T-helper 1 cell treated with Interleukin-12 subunit alpha and Interleukin-12 subunit beta and Interleukin-4 antibody, amounts not matched to agents 30 μg/mL and 1 μg/mL, for 36 hours (primary cell): ENCODE measurements around the gene ZNF138.
"Not testable (repeated sequence)": the region's sequence is repeated elsewhere in the genome, so short reads cannot be mapped to it uniquely, and the experiment has no call there.

Experiments
- H3K27ac Mint-ChIP-seq: one replicate; pipeline ENCODE4 v1.8.0; 2021; ENCODE audit warnings: mild to moderate bottlenecking, mixed read lengths
- H3K27me3 Mint-ChIP-seq: one replicate; pipeline ENCODE4 v1.8.0; 2021; ENCODE audit warnings: low read depth, mixed read lengths
- H3K36me3 Mint-ChIP-seq: one replicate; pipeline ENCODE4 v1.8.0; 2021; ENCODE audit warnings: low read depth, mixed read lengths
- H3K4me1 Mint-ChIP-seq: one replicate; pipeline ENCODE4 v1.8.0; 2021; ENCODE audit warnings: low read depth, mixed read lengths
- H3K4me3 Mint-ChIP-seq: one replicate; pipeline ENCODE4 v1.8.0; 2021; ENCODE audit warnings: mild to moderate bottlenecking, moderate library complexity, mixed read lengths
- H3K9me3 Mint-ChIP-seq: one replicate; pipeline ENCODE4 v1.8.0; 2021; ENCODE audit warnings: mixed read lengths

The ZNF138 gene

DNA sequence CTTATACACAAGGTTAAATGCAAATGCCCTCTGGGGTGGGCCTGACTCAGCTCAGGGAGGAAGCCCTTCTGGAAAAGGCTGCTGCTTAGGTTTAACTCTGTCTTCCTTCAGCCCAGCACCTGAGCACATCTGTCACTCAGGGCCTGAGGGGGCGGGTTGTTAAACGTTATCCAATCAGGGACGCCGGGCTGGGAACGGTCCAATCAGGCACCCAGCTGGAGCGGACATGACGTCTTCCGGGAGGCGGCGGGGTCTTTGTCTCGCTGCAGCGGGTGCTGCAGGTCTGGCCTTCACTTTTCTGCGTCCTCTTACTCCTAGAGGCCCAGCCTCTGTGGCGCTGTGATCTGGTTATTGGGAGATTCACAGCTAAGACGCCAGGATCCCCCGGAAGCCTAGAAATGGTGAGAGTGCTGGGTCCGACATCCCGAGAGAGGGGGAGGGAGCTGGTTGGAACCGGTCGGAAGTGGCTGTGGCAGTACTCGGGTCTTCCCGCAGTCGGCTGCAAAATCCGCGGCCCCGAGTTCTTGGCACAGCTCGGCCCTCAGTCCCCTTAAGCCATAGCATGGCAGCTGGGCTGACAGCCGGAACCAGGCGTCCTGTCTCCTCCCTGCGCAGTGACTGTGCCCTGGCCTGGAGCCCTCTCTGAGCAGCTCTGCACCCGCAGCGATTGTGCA, at the start of gene ZNF138:
TSS of gene ZNF138 (plus strand) at position 258 of the 674 bp plus-strand sequence. CDS start at position 399, 141 bp downstream.
- Mint-ChIP-seq H3K27me3 (no peaks in the 10 kb centered on the region), H3K9me3 (peaks cover 7% of the 10 kb centered on the region), H3K4me3 (peak within 1 kb of the TSS; percentile 95), H3K27ac (peak within 1 kb of the TSS; percentile 97), H3K4me1 (peaks cover 12% of the 10 kb centered on the region), H3K36me3 (peaks cover 29% of the 10 kb centered on the region)

- Mint-ChIP-seq H3K4me3 (no peak overlapping the region), H3K27me3 (no peaks in the 10 kb centered on the region), H3K27ac (no peak overlapping the region), H3K36me3 (no peaks in the 10 kb centered on the region), H3K4me1 (no peaks in the 10 kb centered on the region), H3K9me3 (peaks cover 16% of the 10 kb centered on the region)
Observed at GRCh38 chr7:64744680-64745079, 49.5 kb upstream of the ZNF138 start.

GRCh38 chr7:64747802-64748201, 46.4 kb upstream of the ZNF138 start:
- Mint-ChIP-seq H3K27ac (no peak overlapping the region), H3K4me1 (no peaks in the 10 kb centered on the region), H3K4me3 (no peak overlapping the region), H3K9me3 (peaks cover 14% of the 10 kb centered on the region), H3K36me3 (no peaks in the 10 kb centered on the region), H3K27me3 (no peaks in the 10 kb centered on the region)

DNA sequence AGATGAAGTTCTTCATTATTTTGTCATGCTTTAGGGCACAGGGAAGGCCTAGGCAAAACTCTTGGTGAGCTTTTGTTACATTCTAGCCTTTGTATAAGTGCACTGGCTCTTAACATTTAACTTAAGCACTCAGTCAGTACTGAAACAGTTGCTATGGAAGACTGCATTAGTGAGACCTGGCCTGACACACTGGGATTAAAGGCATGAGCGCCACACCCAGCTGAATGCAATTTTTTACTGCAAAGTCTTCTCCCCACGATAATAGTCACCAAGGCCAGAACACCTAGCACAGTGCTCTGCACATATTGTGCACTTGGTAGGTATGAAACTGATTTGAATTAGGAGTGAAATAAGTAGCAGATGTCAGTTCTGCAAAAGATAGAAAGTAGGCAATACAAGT, 41.2 kb upstream of the ZNF138 start:
- peaks cover 22% of the 10 kb centered on the region for H3K9me3 Mint-ChIP-seq
- H3K27me3 Mint-ChIP-seq = no peaks in the 10 kb centered on the region
- no peaks in the 10 kb centered on the region for H3K36me3 Mint-ChIP-seq
- no peak overlapping the region for H3K27ac Mint-ChIP-seq
- H3K4me1 Mint-ChIP-seq = no peaks in the 10 kb centered on the region
- no peak overlapping the region for H3K4me3 Mint-ChIP-seq

GRCh38 chr7:64755865-64756264, 38.4 kb upstream of the ZNF138 start:
- no peaks in the 10 kb centered on the region for H3K36me3 Mint-ChIP-seq
- H3K27ac Mint-ChIP-seq = no peak overlapping the region
- H3K4me3 Mint-ChIP-seq = no peak overlapping the region
- H3K9me3 Mint-ChIP-seq = peaks cover 22% of the 10 kb centered on the region
- H3K27me3 Mint-ChIP-seq = no peaks in the 10 kb centered on the region
- H3K4me1 Mint-ChIP-seq = no peaks in the 10 kb centered on the region

DNA sequence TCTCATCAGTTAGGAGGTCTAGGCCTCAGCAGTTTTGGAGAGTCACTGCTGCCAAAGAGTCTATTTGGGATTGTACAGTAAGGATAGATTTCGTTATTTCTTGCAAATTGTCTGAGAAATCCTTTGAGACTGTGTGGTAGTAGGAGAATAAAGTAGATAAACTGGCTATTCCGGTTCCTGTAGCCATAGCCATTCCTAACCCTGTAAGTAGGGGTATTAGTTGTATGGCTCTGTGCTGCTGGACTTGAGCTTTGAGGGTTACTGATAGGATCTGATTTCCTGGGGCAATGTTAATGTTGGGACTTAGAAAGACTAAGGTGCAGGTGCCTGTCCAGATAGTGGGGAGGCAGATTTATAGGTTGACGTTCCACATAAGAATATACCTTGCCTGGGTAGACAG, 36.1 kb upstream of the ZNF138 start:
- Mint-ChIP-seq H3K4me1 (no peaks in the 10 kb centered on the region), H3K27me3 (no peaks in the 10 kb centered on the region), H3K36me3 (no peaks in the 10 kb centered on the region), H3K4me3 (no peak overlapping the region), H3K9me3 (peaks cover 15% of the 10 kb centered on the region), H3K27ac (no peak overlapping the region)

DNA sequence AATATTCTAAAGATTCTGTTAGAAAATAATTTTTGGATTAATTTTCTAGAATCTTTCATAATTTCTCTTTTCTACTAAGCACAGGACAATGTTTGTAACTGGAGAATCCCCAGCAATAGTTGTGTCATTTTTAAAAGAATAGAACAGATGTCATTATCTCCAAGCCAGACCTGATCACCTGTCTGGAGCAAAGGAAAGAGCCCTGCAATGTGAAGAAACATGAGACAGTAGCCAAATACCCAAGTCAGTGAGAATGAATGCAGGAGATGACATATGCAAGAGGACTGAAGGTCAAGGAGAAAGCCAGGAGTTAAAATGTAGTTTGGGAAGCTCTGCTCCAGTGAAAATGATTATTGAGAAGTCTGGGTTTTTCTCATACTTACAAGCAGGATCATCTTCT, 25.4 kb upstream of the ZNF138 start:
- Mint-ChIP-seq H3K4me3 (no peak overlapping the region), H3K9me3 (peaks cover 6% of the 10 kb centered on the region), H3K36me3 (no peaks in the 10 kb centered on the region), H3K4me1 (no peaks in the 10 kb centered on the region), H3K27me3 (no peaks in the 10 kb centered on the region), H3K27ac (no peak overlapping the region)

- Mint-ChIP-seq H3K9me3 (peaks cover 20% of the 10 kb centered on the region), H3K27me3 (no peaks in the 10 kb centered on the region), H3K27ac (no peak overlapping the region), H3K4me1 (no peaks in the 10 kb centered on the region), H3K4me3 (no peak overlapping the region), H3K36me3 (no peaks in the 10 kb centered on the region)
Observed at GRCh38 chr7:64774204-64774842, 19.9 kb upstream of the ZNF138 start.

- H3K27ac Mint-ChIP-seq = no peak overlapping the region
- H3K4me1 Mint-ChIP-seq = no peaks in the 10 kb centered on the region
- H3K27me3 Mint-ChIP-seq = no peaks in the 10 kb centered on the region
- no peaks in the 10 kb centered on the region for H3K36me3 Mint-ChIP-seq
- H3K4me3 Mint-ChIP-seq = no peak overlapping the region
- peaks cover 27% of the 10 kb centered on the region for H3K9me3 Mint-ChIP-seq
Observed at GRCh38 chr7:64775289-64775688, 18.9 kb upstream of the ZNF138 start.

GRCh38 chr7:64784842-64785241, 9.4 kb upstream of the ZNF138 start:
- not testable (repeated sequence) for H3K4me1 Mint-ChIP-seq, H3K27me3 Mint-ChIP-seq, H3K4me3 Mint-ChIP-seq, H3K27ac Mint-ChIP-seq, H3K36me3 Mint-ChIP-seq
- peaks cover 30% of the 10 kb centered on the region for H3K9me3 Mint-ChIP-seq

- no peaks in the 10 kb centered on the region for H3K36me3 Mint-ChIP-seq
Observed at GRCh38 chr7:64787295-64787694, 6.9 kb upstream of the ZNF138 start.

DNA sequence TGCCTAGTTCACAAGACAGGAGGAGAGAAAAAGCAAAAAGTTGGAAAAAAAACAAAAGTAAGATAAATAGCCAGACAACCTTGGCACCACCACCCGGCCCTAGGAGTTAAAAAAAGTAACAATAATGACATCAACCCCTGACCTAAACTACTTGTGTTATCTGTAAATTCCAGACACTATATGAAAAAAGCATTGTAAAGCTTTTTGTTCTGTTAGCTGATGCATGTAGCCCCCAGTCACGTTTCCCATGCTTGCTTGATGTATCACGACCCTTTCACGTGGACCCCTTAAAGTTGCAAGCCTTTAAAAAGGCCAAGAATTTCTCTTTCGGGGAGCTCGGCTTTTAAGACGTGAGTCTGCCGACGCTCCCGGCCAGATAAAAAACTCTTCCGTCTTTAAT, 5.0 kb upstream of the ZNF138 start:
- not testable (repeated sequence) for H3K27ac Mint-ChIP-seq, H3K4me1 Mint-ChIP-seq, H3K36me3 Mint-ChIP-seq, H3K27me3 Mint-ChIP-seq, H3K4me3 Mint-ChIP-seq
- peaks cover 19% of the 10 kb centered on the region for H3K9me3 Mint-ChIP-seq

More at GRCh38 chr7:64787295-64787694, 6.9 kb upstream of the ZNF138 start:
- H3K9me3 Mint-ChIP-seq = peaks cover 23% of the 10 kb centered on the region
- H3K4me1 Mint-ChIP-seq = no peaks in the 10 kb centered on the region
- H3K4me3 Mint-ChIP-seq = no peak overlapping the region
- H3K27me3 Mint-ChIP-seq = no peaks in the 10 kb centered on the region
- no peak overlapping the region for H3K27ac Mint-ChIP-seq

GRCh38 chr7:64793106-64793755, 997 bp upstream of the ZNF138 start:
- peak overlapping the region; percentile 52 for H3K27ac Mint-ChIP-seq
- H3K4me1 Mint-ChIP-seq = peaks cover 12% of the 10 kb centered on the region
- H3K36me3 Mint-ChIP-seq = peaks cover 22% of the 10 kb centered on the region
- H3K27me3 Mint-ChIP-seq = no peaks in the 10 kb centered on the region
- peak overlapping the region; percentile 37 for H3K4me3 Mint-ChIP-seq
- H3K9me3 Mint-ChIP-seq = peaks cover 5% of the 10 kb centered on the region

DNA sequence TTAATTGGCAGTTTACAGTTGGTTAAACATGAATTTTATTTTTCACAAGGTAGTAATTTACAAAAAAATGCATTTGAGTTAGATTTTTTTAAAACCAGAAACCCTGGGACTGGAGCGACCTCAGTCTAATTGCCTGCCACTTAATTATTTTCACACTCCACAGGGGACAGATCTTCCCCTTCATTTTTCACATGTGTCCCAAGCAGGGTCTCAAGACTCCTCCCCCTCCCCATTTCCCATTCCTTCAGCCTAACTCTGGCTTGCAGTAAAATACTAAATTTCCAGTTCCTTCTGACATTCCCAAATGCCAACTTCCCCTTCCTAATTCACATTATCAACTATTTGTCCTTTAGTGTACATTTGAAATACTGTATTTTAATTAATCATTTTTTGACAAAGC, 948 bp downstream of the ZNF138 start:
- H3K4me1 Mint-ChIP-seq = peaks cover 12% of the 10 kb centered on the region
- H3K36me3 Mint-ChIP-seq = peaks cover 38% of the 10 kb centered on the region
- H3K4me3 Mint-ChIP-seq = peak overlapping the region; percentile 95
- H3K27me3 Mint-ChIP-seq = no peaks in the 10 kb centered on the region
- H3K9me3 Mint-ChIP-seq = peaks cover 10% of the 10 kb centered on the region
- peak overlapping the region; percentile 97 for H3K27ac Mint-ChIP-seq

GRCh38 chr7:64799169-64799568, 4.9 kb downstream of the ZNF138 start:
- peaks cover 15% of the 10 kb centered on the region for H3K4me1 Mint-ChIP-seq
- not testable (repeated sequence) for H3K27ac Mint-ChIP-seq, H3K4me3 Mint-ChIP-seq, H3K27me3 Mint-ChIP-seq
- peaks cover 69% of the 10 kb centered on the region for H3K36me3 Mint-ChIP-seq
- H3K9me3 Mint-ChIP-seq = peaks cover 37% of the 10 kb centered on the region
